ENCODE results near the gene XKR8. TPM values are rescaled to one million over a fixed set of nuclear protein-coding genes. Genes with fewer than 3 reads are reported as not detected.

Gene XKR8
- 1 to 10 TPM; 3.7 to 8.9 (median 5.1) TPM for total RNA-seq

- peak within 1 kb of the TSS; percentile 78 to 94 (median 92) for H3K27ac ChIP-seq
- peaks cover 0 to 36% (median 13%) of the 10 kb centered on the region in 3 donors for H3K4me1 ChIP-seq
- no peak for TF ChIP-seq POLR2AphosphoS5 (IDR thresholded peaks at IDR 0.05)
- TF ChIP-seq, protein P1, sequence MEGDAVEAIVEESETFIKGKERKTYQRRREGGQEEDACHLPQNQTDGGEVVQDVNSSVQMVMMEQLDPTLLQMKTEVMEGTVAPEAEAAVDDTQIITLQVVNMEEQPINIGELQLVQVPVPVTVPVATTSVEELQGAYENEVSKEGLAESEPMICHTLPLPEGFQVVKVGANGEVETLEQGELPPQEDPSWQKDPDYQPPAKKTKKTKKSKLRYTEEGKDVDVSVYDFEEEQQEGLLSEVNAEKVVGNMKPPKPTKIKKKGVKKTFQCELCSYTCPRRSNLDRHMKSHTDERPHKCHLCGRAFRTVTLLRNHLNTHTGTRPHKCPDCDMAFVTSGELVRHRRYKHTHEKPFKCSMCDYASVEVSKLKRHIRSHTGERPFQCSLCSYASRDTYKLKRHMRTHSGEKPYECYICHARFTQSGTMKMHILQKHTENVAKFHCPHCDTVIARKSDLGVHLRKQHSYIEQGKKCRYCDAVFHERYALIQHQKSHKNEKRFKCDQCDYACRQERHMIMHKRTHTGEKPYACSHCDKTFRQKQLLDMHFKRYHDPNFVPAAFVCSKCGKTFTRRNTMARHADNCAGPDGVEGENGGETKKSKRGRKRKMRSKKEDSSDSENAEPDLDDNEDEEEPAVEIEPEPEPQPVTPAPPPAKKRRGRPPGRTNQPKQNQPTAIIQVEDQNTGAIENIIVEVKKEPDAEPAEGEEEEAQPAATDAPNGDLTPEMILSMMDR (IDR thresholded peaks at IDR 0.05) = peak in 3 of 4 experiments; percentile 25 to 63 (median 47)
- peak; percentile 53 to 56 for TF ChIP-seq POLR2A (IDR thresholded peaks at IDR 0.05)
- WGBS, 2 donors (ENCODE audit: low coverage in 1 of 2) = 0 to 48% methylated on average over 1 to 4 of the region's 68 CpGs
- H3K36me3 ChIP-seq = peaks cover 0 to 24% of the 10 kb centered on the region in 2 donors
- H3K4me3 ChIP-seq = peak within 1 kb of the TSS; percentile 54 to 73
- no peaks in the 10 kb centered on the region for H3K27me3 ChIP-seq
- no peaks in the 10 kb centered on the region for H3K9me3 ChIP-seq
- ATAC-seq = peak; percentile 93
Observed at GRCh38 chr1:27959792-27960603, at the start of gene XKR8. XKR8 (plus strand) TSS chr1:27959973; CDS start chr1:27960070, 97 bp downstream.

DNA sequence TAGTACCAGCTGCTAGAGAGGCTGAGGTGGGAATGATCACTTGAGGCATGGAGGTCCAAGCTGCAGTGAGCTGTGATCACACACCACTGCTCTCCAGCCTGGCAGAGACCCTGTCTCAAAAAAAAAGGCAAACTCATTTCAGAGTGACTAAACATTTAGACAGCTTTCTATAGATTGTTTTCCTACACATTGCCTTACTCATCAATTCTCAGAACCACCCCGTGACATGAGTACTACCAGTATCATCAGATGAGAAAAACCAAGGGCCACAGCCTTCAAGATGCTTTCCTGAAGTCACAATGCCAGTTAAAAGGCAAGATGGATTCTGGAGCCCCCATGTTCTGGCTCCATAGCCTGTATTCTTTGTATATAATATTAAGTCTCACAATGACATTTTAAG, 47.3 kb upstream of the XKR8 start:
- H3K4me1 ChIP-seq = peaks cover 0 to 19% (median 6%) of the 10 kb centered on the region in 3 donors
- H3K36me3 ChIP-seq = peaks cover 0 to 53% of the 10 kb centered on the region in 2 donors
- H3K4me3 ChIP-seq = no peak overlapping the region
- TF ChIP-seq EP300 (IDR thresholded peaks at IDR 0.05) = no peak
- TF ChIP-seq POLR2AphosphoS5 (IDR thresholded peaks at IDR 0.05) = no peak
- TF ChIP-seq, protein P1 (IDR thresholded peaks at IDR 0.05) = no peak
- TF ChIP-seq POLR2A (IDR thresholded peaks at IDR 0.05) = no peak
- no peak overlapping the region for H3K27ac ChIP-seq
- ATAC-seq = no peak
- H3K9me3 ChIP-seq = peaks cover 0 to 9% (median 0%) of the 10 kb centered on the region in 3 donors
- no peaks in the 10 kb centered on the region for H3K27me3 ChIP-seq
- 86% methylated on average over 1 of the region's 1 CpG; no CpG with 5 or more reads in 1 of the 2 donors for WGBS, 2 donors (ENCODE audit: low coverage in 1 of 2)

- Histone ChIP-seq H3K27ac (peak overlapping the region in 3 of 4 donors; percentile 63 to 88 (median 82)), H3K9me3 (peaks cover 0 to 9% (median 0%) of the 10 kb centered on the region in 3 donors), H3K27me3 (no peaks in the 10 kb centered on the region), H3K4me3 (peak overlapping the region in 1 of 2 donors; percentile 86), H3K4me1 (peaks cover 0 to 19% (median 6%) of the 10 kb centered on the region in 3 donors), H3K36me3 (peaks cover 0 to 26% of the 10 kb centered on the region in 2 donors)
- TF ChIP-seq, protein P1 (IDR thresholded peaks at IDR 0.05) = no peak
- TF ChIP-seq POLR2A (IDR thresholded peaks at IDR 0.05) (no peak), EP300 (IDR thresholded peaks at IDR 0.05) (no peak), POLR2AphosphoS5 (IDR thresholded peaks at IDR 0.05) (no peak)
- no peak for ATAC-seq
- 47 to 100% methylated on average over 2 to 6 of the region's 7 CpGs for WGBS, 2 donors (ENCODE audit: low coverage in 1 of 2)
Observed at GRCh38 chr1:27915082-27915575, 44.6 kb upstream of the XKR8 start.

DNA sequence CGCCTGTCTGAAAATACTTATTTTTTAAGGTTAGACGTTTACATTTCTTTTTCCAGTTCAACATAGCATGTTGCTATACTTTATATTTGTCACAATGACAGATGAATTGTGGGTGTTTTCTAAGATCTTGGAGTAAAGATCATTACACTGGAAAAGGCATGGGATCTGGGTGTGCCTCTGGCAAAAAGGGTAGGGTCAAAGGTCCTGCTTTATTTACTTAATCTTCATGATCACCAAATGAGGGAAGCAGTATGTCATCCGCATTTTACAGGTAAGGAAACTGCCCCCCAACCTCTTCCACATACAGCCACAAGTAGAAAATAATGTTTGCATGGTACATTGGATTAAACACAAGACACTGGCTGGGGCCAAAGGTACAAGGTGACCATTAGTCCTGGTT, 37.5 kb upstream of the XKR8 start:
- no peaks in the 10 kb centered on the region for H3K9me3 ChIP-seq
- no peak overlapping the region for H3K4me3 ChIP-seq
- no peaks in the 10 kb centered on the region for H3K27me3 ChIP-seq
- WGBS, 2 donors (ENCODE audit: low coverage in 1 of 2) = 65 to 76% methylated on average over 3 of the region's 3 CpGs
- no peaks in the 10 kb centered on the region for H3K36me3 ChIP-seq
- ATAC-seq = no peak
- TF ChIP-seq, protein P1 (IDR thresholded peaks at IDR 0.05) = no peak
- no peak for TF ChIP-seq POLR2AphosphoS5 (IDR thresholded peaks at IDR 0.05)
- TF ChIP-seq POLR2A (IDR thresholded peaks at IDR 0.05) = no peak
- TF ChIP-seq EP300 (IDR thresholded peaks at IDR 0.05) = no peak
- no peak overlapping the region for H3K27ac ChIP-seq
- H3K4me1 ChIP-seq = no peaks in the 10 kb centered on the region

All from gastroesophageal sphincter (tissue), 4 donors.